DMS79 treated with DMSO at 0.1 percent for 48 hours (cell line): Measurements from ENCODE around the gene CLHC1.
A peak's percentile ranks its signal among the peaks of the same experiment; 100 is the strongest.
"Not testable (repeated sequence)": the region's sequence is repeated elsewhere in the genome, so short reads cannot be mapped to it uniquely, and the experiment has no call there.

Experiments
- DNase-seq: peaks from one replicate; lab custom pipeline; 2025; lab: John Stamatoyannopoulos, UW

Gene CLHC1

GRCh38 chr2:55232863-55233657 lies 967 bp upstream of the CLHC1 start:
- peak; percentile 34 for DNase-seq

- DNase-seq: peak; percentile 59
These were observed 478 bp downstream of the CLHC1 start for GRCh38 chr2:55231546-55232083.

GRCh38 chr2:55230551-55230950 lies 1.5 kb downstream of the CLHC1 start:
- no peak for DNase-seq

- DNase-seq: no peak
These were observed 2.9 kb downstream of the CLHC1 start for GRCh38 chr2:55229221-55229620.

GRCh38 chr2:55228226-55228563 lies 3.9 kb downstream of the CLHC1 start:
- no peak for DNase-seq

- not testable (repeated sequence) for DNase-seq
These were observed 4.5 kb downstream of the CLHC1 start for GRCh38 chr2:55227437-55228225.

- no peak for DNase-seq
These were observed 6.5 kb downstream of the CLHC1 start for GRCh38 chr2:55225481-55226020.

- no peak for DNase-seq
These were observed 7.3 kb downstream of the CLHC1 start for GRCh38 chr2:55224761-55225261.

- DNase-seq: no peak
These were observed 7.9 kb downstream of the CLHC1 start for GRCh38 chr2:55223958-55224760.

GRCh38 chr2:55213822-55214221 lies 18.3 kb downstream of the CLHC1 start:
- no peak for DNase-seq

GRCh38 chr2:55204950-55205349 lies 27.1 kb downstream of the CLHC1 start:
- no peak for DNase-seq

GRCh38 chr2:55204536-55204935 lies 27.6 kb downstream of the CLHC1 start:
- DNase-seq: no peak

- no peak for DNase-seq
These were observed 31.7 kb downstream of the CLHC1 start for GRCh38 chr2:55200416-55200815.

- DNase-seq: no peak
These were observed 35.6 kb downstream of the CLHC1 start for GRCh38 chr2:55196526-55196925.

GRCh38 chr2:55191888-55192287 lies 40.2 kb downstream of the CLHC1 start:
- DNase-seq: not testable (repeated sequence)

- DNase-seq: not testable (repeated sequence)
These were observed 45.3 kb downstream of the CLHC1 start for GRCh38 chr2:55186837-55187236.

- no peak for DNase-seq
These were observed 51.7 kb downstream of the CLHC1 start for GRCh38 chr2:55180374-55180773.

- no peak for DNase-seq
These were observed 56.0 kb downstream of the CLHC1 start for GRCh38 chr2:55176094-55176415.

- peak; percentile 60 for DNase-seq
These were observed 56.6 kb downstream of the CLHC1 start for GRCh38 chr2:55175254-55176093.

GRCh38 chr2:55173438-55174054 lies 58.5 kb downstream of the CLHC1 start:
- DNase-seq: no peak

GRCh38 chr2:55169915-55170314 lies 62.2 kb downstream of the CLHC1 start:
- no peak for DNase-seq
